A549 (cell line): ENCODE results near the gene OR6X1. TPM values are rescaled to one million over a fixed set of nuclear protein-coding genes. Genes with fewer than 3 reads are reported as not detected.

ENCODE experiments used
- ATAC-seq, 2 experiments: fragments of 200-7000 bp in 1 of 2; fragments of >200 bp in 1 of 2; cut with Nextera tagmentation in 1 of 2; cut with Tn5 transposase in 1 of 2; 3 replicates each; pipeline versions ENCODE4 v1.8.0 to v1.9.1; 2018 to 2020; ENCODE audit warnings: mild to moderate bottlenecking in 1 of 2, moderate library complexity in 1 of 2
- CTCF ChIA-PET: fragments of 300-600 bp; sonication (Branson Sonifier 250); formaldehyde crosslinking; extraction: SDS; loops from one replicate; lab custom pipeline; 2021; ENCODE audit warnings: antibody characterized with exemption, inconsistent platforms; lab: Yijun Ruan, JAX
- POLR2A ChIA-PET: fragments of 350-600 bp; formaldehyde crosslinking; extraction: SDS; loops from one replicate; lab custom pipeline; 2021; ENCODE audit warnings: antibody characterized with exemption, inconsistent platforms; lab: Yijun Ruan, JAX
- DNase-seq, 2 experiments: peaks; one replicate each; pipeline versions ENCODE4 v3.0.0 to v3.0.0-alpha.2; 2011 to 2016; ENCODE audit warnings: low read depth in 1 of 2, low spot score in 1 of 2
- FAIRE-seq: peaks from 2 replicates; lab custom pipeline; 2011; peaks lifted over from hg19 to GRCh38; lab: Jason Lieb, UNC
- H3K27ac ChIP-seq, 2 experiments: fragments of >200 bp; sonication (Bioruptor Twin); formaldehyde crosslinking; 3 replicates each; pipeline ENCODE4 v1.5.1; 2016 to 2017
- H3K4me1 ChIP-seq: fragments of >200 bp; sonication (Bioruptor Twin); formaldehyde crosslinking; 3 replicates; pipeline ENCODE4 v1.6.1; 2016
- H3K4me2 ChIP-seq: fragments of >200 bp; sonication (Bioruptor Twin); formaldehyde crosslinking; 3 replicates; pipeline ENCODE4 v1.6.1; 2016
- H3K4me3 ChIP-seq: fragments of >200 bp; sonication (Bioruptor Twin); formaldehyde crosslinking; 3 replicates; pipeline ENCODE4 v1.5.1; 2016
- H3K9me3 ChIP-seq: fragments of >200 bp; sonication (Bioruptor Twin); formaldehyde crosslinking; 3 replicates; pipeline ENCODE4 v1.6.1; 2016
- BHLHE40 ChIP-seq: IDR thresholded peaks from 2 replicates; pipeline ENCODE4 v1.6.1; 2012; ENCODE audit warnings: low read depth, low read length, inconsistent platforms
- CBX8 ChIP-seq: fragments of 200-600 bp; sonication (generic); IDR thresholded peaks from 2 replicates; pipeline ENCODE4 v1.6.1; 2016
- CEBPB ChIP-seq, 2 experiments: fragments of >200 bp in 1 of 2; sonication (Bioruptor Twin) in 1 of 2; formaldehyde crosslinking in 1 of 2; IDR thresholded peaks; 2 replicates each; pipeline ENCODE4 v1.6.1; 2012 to 2016
- CHD2 ChIP-seq: fragments of 150-350 bp; IDR thresholded peaks from 2 replicates; pipeline ENCODE4 v1.6.1; 2014; ENCODE audit warnings: low read length; ENCODE audit not compliant: partially characterized antibody
- EP300 ChIP-seq, 2 experiments: fragments of >200 bp; sonication (Bioruptor Twin); formaldehyde crosslinking; IDR thresholded peaks; 2 replicates in 1 of 2; 3 replicates in 1 of 2; pipeline ENCODE4 v1.6.1; 2016 to 2017
- FOXS1 ChIP-seq: fragments of 250-450 bp; sonication (Bioruptor Pico); IDR thresholded peaks from 2 replicates; pipeline ENCODE4 v1.5.0; 2020; ENCODE audit warnings: mild to moderate bottlenecking, moderate library complexity
- HOXB13 ChIP-seq: fragments of 250-450 bp; sonication (Bioruptor Pico); IDR thresholded peaks from 2 replicates; pipeline ENCODE4 v1.5.0; 2020; ENCODE audit warnings: low read depth, mild to moderate bottlenecking, moderate library complexity
- MAFK ChIP-seq: fragments of 450-650 bp; IDR thresholded peaks from 2 replicates; pipeline ENCODE4 v1.6.1; 2014; ENCODE audit not compliant: partially characterized antibody
- MYC ChIP-seq: IDR thresholded peaks from 2 replicates; pipeline ENCODE4 v1.6.1; 2012; ENCODE audit warnings: mild to moderate bottlenecking, inconsistent platforms, low read length, improper control_type of control experiment, borderline replicate concordance
- NPAS2 ChIP-seq: fragments of 250-450 bp; sonication (Bioruptor Pico); IDR thresholded peaks from 2 replicates; pipeline ENCODE4 v1.8.0; 2022; ENCODE audit warnings: mild to moderate bottlenecking, moderate library complexity, borderline replicate concordance
- RAD21 ChIP-seq, 2 experiments: fragments of >200 bp in 1 of 2; sonication (Bioruptor Twin) in 1 of 2; formaldehyde crosslinking in 1 of 2; IDR thresholded peaks in 1 of 2; conservative IDR thresholded peaks in 1 of 2; 2 replicates in 1 of 2; 3 replicates in 1 of 2; pipeline ENCODE4 v1.6.1; 2012 to 2018; ENCODE audit warnings: inconsistent platforms in 1 of 2
- RARB ChIP-seq: fragments of 250-450 bp; sonication (Bioruptor Pico); IDR thresholded peaks from 2 replicates; pipeline ENCODE4 v1.8.0; 2021; ENCODE audit warnings: mild to moderate bottlenecking, moderate library complexity
- RFX5 ChIP-seq: fragments of 450-650 bp; IDR thresholded peaks from 2 replicates; pipeline ENCODE4 v1.7.1; 2014; ENCODE audit warnings: antibody characterized with exemption, mild to moderate bottlenecking, moderate library complexity
- RNF2 ChIP-seq: fragments of 200-600 bp; sonication (generic); IDR thresholded peaks from 2 replicates; pipeline ENCODE4 v1.6.1; 2016; ENCODE audit warnings: low read depth, mild to moderate bottlenecking, antibody characterized with exemption, moderate library complexity, borderline replicate concordance
- TP53 ChIP-seq: fragments of 250-450 bp; sonication (Bioruptor Pico); IDR thresholded peaks from 2 replicates; pipeline ENCODE4 v1.5.0; 2021; ENCODE audit warnings: mild to moderate bottlenecking, moderate library complexity
- ZC3H11A ChIP-seq: fragments of 450-650 bp; IDR thresholded peaks from 2 replicates; pipeline ENCODE4 v1.6.1; 2014; ENCODE audit warnings: antibody characterized with exemption, mild to moderate bottlenecking
- WGBS: methylation state at CpG from one replicate; pipeline ENCODE4 v1.1.6; 2017; ENCODE audit errors: missing lambda C conversion rate; 5-methylcytosine and 5-hydroxymethylcytosine counted together
- polyA plus RNA-seq, 4 experiments: library from polyadenylated mRNA; depleted of rRNA in 3 of 4; stranded (reverse); fragments of >200 nt; fragmentation: RNase III in 1 of 4; extraction: RNeasy Plus Mini Kit Qiagen cat#74134 plus additional on column Dnase treatment in 1 of 4; gene quantifications; 2 replicates in 3 of 4; 3 replicates in 1 of 4; pipeline ENCODE4 v1.2.3, GENCODE V29; 2011 to 2017
- TF ChIP-seq, protein P1 (sequence below): fragments of 250-450 bp; sonication (Bioruptor Pico); IDR thresholded peaks from 2 replicates; pipeline ENCODE4 v1.5.0; 2021; ENCODE audit warnings: mild to moderate bottlenecking, moderate library complexity, borderline replicate concordance
- TF ChIP-seq, protein P2 (sequence below): fragments of 450-650 bp; IDR thresholded peaks from 2 replicates; pipeline ENCODE4 v1.6.1; 2014; ENCODE audit warnings: antibody characterized with exemption

OR6X1 gene
- polyA plus RNA-seq, 2 of the 4 experiments (the other 2 are of a cell fraction) = not detected

DNA sequence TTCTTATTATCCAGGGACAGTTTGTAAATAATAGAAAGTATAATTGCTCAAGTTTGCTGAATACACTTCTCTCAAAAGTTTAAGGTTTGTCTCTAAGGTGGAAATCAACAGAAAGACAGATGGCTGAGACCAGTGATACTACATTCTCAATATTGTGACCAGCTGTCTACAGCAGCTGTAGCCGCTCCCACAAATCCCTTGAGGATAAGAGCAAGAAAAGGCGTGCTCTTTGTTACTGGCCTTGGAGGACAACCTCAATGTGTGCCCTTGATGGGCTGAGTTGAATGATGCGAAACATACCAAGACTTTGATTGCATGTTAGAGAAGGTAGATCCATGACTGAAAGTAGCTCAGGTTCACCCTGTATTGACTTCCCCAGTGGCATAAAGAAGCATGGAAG lies 45.7 kb upstream of the OR6X1 start:
- no peak for DNase-seq
- POLR2A ChIA-PET = no interaction called here
- 16% methylated on average over 3 of the region's 3 CpGs for WGBS
- ATAC-seq = no peak
- no peak overlapping the region for H3K4me2 ChIP-seq
- CTCF ChIA-PET = no interaction called here
- H3K4me1 ChIP-seq = no peaks in the 10 kb centered on the region
- no peak for FAIRE-seq
- TF ChIP-seq MAFK (no peak), RARB (CRISPR knock-in tag) (no peak), RFX5 (no peak), HOXB13 (CRISPR knock-in tag) (no peak), ZC3H11A (no peak), NPAS2 (CRISPR knock-in tag) (no peak)
- H3K9me3 ChIP-seq = no peaks in the 10 kb centered on the region
- no peak overlapping the region for H3K27ac ChIP-seq
- H3K4me3 ChIP-seq = no peak overlapping the region

DNA sequence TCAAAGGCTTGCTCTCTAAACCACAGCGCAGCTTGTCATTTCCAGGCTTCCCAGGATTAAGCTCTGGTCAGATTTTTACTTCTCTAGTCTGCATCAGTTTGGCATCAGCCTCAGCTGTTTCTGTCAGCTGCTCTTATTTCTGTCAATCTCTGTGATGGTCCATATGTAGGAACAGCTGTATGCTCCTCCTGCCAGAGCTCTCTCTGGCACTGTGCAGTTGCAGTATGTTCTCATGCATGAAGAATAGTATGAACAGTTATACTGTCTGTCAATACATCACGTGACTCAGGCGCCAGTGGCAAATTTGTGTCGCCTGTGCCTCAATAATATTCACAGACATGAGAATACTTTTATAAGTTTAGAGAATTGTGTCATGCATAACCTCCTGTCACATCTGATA lies 45.1 kb upstream of the OR6X1 start:
- H3K4me2 ChIP-seq = no peak overlapping the region
- FAIRE-seq = no peak
- DNase-seq = no peak
- ChIA-PET CTCF (no interaction called here), POLR2A (no interaction called here)
- H3K4me1 ChIP-seq = no peaks in the 10 kb centered on the region
- no peak overlapping the region for H3K4me3 ChIP-seq
- ATAC-seq = no peak
- WGBS = 21% methylated on average over 4 of the region's 4 CpGs
- H3K9me3 ChIP-seq = no peaks in the 10 kb centered on the region
- no peak overlapping the region for H3K27ac ChIP-seq
- no peak for TF ChIP-seq TP53 (CRISPR knock-in tag)
- no peak for TF ChIP-seq CBX8
- TF ChIP-seq CEBPB (IDR thresholded peaks at IDR 0.05) = no peak
- TF ChIP-seq RNF2 = no peak
- no peak for TF ChIP-seq ZC3H11A
- TF ChIP-seq CHD2 = no peak
- TF ChIP-seq, protein P1, sequence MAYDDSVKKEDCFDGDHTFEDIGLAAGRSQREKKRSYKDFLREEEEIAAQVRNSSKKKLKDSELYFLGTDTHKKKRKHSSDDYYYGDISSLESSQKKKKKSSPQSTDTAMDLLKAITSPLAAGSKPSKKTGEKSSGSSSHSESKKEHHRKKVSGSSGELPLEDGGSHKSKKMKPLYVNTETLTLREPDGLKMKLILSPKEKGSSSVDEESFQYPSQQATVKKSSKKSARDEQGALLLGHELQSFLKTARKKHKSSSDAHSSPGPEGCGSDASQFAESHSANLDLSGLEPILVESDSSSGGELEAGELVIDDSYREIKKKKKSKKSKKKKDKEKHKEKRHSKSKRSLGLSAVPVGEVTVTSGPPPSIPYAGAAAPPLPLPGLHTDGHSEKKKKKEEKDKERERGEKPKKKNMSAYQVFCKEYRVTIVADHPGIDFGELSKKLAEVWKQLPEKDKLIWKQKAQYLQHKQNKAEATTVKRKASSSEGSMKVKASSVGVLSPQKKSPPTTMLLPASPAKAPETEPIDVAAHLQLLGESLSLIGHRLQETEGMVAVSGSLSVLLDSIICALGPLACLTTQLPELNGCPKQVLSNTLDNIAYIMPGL (CRISPR knock-in tag) = no peak
- no peak for TF ChIP-seq MYC
- no peak for TF ChIP-seq EP300 (IDR thresholded peaks at IDR 0.05)
- no peak for TF ChIP-seq RAD21 (conservative IDR thresholded peaks at IDR 0.05 in 1 of 2, IDR thresholded peaks at IDR 0.05 in 1 of 2)
- TF ChIP-seq BHLHE40 = no peak
- TF ChIP-seq, all 56 proteins: peak for 0

DNA sequence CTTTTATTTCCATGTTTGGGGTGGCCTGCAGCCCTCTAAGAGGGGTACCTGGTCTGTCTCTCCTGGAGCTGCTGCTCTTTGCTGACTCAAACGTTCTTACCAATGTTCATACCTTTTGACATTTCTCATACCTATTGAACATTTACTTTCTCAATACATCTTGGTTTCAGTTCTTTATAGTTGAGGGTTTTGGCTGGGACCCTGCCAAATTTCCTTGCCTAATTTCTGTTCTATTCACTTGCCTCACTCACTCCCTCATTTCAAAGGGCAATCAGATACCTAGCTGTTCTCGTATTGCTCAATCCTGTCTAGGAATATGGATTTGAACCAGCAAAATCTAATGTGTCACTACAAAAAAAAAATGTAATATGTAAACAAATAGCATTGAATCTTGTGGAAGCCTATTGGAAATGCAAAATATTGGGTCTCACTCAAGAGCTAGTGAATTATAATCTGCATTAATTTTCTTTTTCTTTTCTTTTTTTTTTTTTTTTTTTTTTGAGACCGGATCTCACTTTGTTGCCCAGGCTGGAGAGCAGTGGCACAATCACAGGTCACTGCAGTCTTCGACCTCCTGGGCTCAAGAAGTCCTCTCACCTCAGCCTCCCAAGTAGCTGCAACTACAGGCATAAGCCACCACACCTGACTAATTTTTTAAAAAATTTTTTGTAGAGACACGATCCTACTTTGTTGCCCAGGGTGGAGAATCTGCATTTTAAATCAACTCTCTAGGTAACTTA lies 44.4 kb upstream of the OR6X1 start:
- Histone ChIP-seq H3K4me3 (no peak overlapping the region), H3K27ac (no peak overlapping the region), H3K9me3 (no peaks in the 10 kb centered on the region)
- FAIRE-seq = no peak
- DNase-seq = no peak
- CTCF ChIA-PET = interaction anchor here (0.6 kb wide), 1 partner anchor 9 kb away, joined by 3 read pairs; no protein-coding TSS in a partner anchor
- 18% methylated on average over 5 of the region's 5 CpGs for WGBS
- TF ChIP-seq BHLHE40 = no peak
- TF ChIP-seq, protein P2, sequence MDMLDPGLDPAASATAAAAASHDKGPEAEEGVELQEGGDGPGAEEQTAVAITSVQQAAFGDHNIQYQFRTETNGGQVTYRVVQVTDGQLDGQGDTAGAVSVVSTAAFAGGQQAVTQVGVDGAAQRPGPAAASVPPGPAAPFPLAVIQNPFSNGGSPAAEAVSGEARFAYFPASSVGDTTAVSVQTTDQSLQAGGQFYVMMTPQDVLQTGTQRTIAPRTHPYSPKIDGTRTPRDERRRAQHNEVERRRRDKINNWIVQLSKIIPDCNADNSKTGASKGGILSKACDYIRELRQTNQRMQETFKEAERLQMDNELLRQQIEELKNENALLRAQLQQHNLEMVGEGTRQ = no peak
- TF ChIP-seq FOXS1 (CRISPR knock-in tag) = no peak
- TF ChIP-seq, all 56 proteins: peak for 0
- POLR2A ChIA-PET = no interaction called here
- Histone ChIP-seq H3K4me2 (no peak overlapping the region), H3K4me1 (no peaks in the 10 kb centered on the region)
- no peak for ATAC-seq
